T-cell (primary cell): Measurements from ENCODE around the gene AP4S1. TPM values are rescaled to one million over a fixed set of nuclear protein-coding genes. Genes with fewer than 3 reads are reported as not detected.

Source experiments
- ATAC-seq, 4 experiments: fragments of 200-7000 bp in 3 of 4; fragments of 150-1000 bp in 1 of 4; cut with Tn5 transposase; replicated peaks in 1 of 4; 1 replicate in 3 of 4; 2 replicates in 1 of 4; pipeline ENCODE4 v1.10.0; 2021; ENCODE audit warnings: moderate library complexity in 3 of 4, mild to moderate bottlenecking in 2 of 4, moderate number of reproducible peaks in 1 of 4
- CTCF ChIA-PET, 2 donors: fragments of 300-600 bp; sonication (Branson Sonifier 250); formaldehyde crosslinking; loops; one replicate each; lab custom pipeline; 2022; ENCODE audit warnings: antibody characterized with exemption in 2 of 2; lab: Charles Lee
- POLR2A ChIA-PET, 2 donors: fragments of 300-600 bp; sonication (Branson Sonifier 250); formaldehyde crosslinking; loops; one replicate each; lab custom pipeline; 2022; ENCODE audit warnings: antibody characterized with exemption in 2 of 2; lab: Charles Lee
- DNase-seq, 35 experiments: peaks; one replicate each; pipeline versions ENCODE4 v3.0.0 to v3.0.0-alpha.2; 2013 to 2023
- H3K27ac ChIP-seq: one replicate; pipeline ENCODE4 v1.5.1; 2013; ENCODE audit warnings: low read length
- H3K27me3 ChIP-seq, 2 experiments: replicated peaks in 1 of 2; 1 replicate in 1 of 2; 2 replicates in 1 of 2; pipeline versions ENCODE4 v1.6.1 to v1.7.0; 2013; ENCODE audit warnings: low read length in 1 of 2, mixed read lengths in 1 of 2; ENCODE audit not compliant: control insufficient read depth in 2 of 2, insufficient read depth in 2 of 2; ENCODE audit errors: extremely low read depth in 1 of 2
- H3K36me3 ChIP-seq, 2 donors: 1 replicate in 1 of 2; 2 replicates in 1 of 2; pipeline versions ENCODE4 v1.6.1 to v1.7.0; 2013; ENCODE audit warnings: low read length in 1 of 2; ENCODE audit not compliant: control insufficient read depth in 2 of 2, insufficient read depth in 1 of 2; ENCODE audit errors: extremely low read depth in 1 of 2
- H3K4me1 ChIP-seq, 2 experiments: 1 replicate in 1 of 2; 2 replicates in 1 of 2; pipeline versions ENCODE4 v1.6.1 to v1.7.0; 2013; ENCODE audit warnings: low read length in 2 of 2, mixed read lengths in 1 of 2; ENCODE audit not compliant: insufficient read depth in 2 of 2, control insufficient read depth in 1 of 2; ENCODE audit errors: extremely low read depth in 1 of 2
- H3K4me3 ChIP-seq, 2 donors: 1 replicate in 1 of 2; 2 replicates in 1 of 2; pipeline versions ENCODE4 v1.5.1 to v1.7.0; 2013; ENCODE audit warnings: mild to moderate bottlenecking in 2 of 2, low read length in 1 of 2, moderate library complexity in 1 of 2; ENCODE audit not compliant: control insufficient read depth in 1 of 2; ENCODE audit errors: extremely low read depth in 1 of 2
- H3K9me3 ChIP-seq: 2 replicates; pipeline ENCODE4 v1.7.0; 2013
- H3K27ac Mint-ChIP-seq, 2 donors: one replicate each; pipeline ENCODE4 v1.8.0; 2020 to 2021; ENCODE audit warnings: mild to moderate bottlenecking in 2 of 2, mixed read lengths in 2 of 2
- H3K27me3 Mint-ChIP-seq, 2 donors: one replicate each; pipeline ENCODE4 v1.8.0; 2021 to 2022; ENCODE audit warnings: mixed read lengths in 2 of 2
- H3K36me3 Mint-ChIP-seq: one replicate; pipeline ENCODE4 v1.8.0; 2021; ENCODE audit warnings: mixed read lengths
- H3K4me1 Mint-ChIP-seq, 3 donors: one replicate each; pipeline ENCODE4 v1.8.0; 2020 to 2022; ENCODE audit warnings: mixed read lengths in 3 of 3, mild to moderate bottlenecking in 1 of 3
- H3K4me3 Mint-ChIP-seq, 3 donors: one replicate each; pipeline ENCODE4 v1.8.0; 2020 to 2022; ENCODE audit warnings: mild to moderate bottlenecking in 3 of 3, mixed read lengths in 3 of 3, moderate library complexity in 3 of 3
- H3K9me3 Mint-ChIP-seq, 3 donors: one replicate each; pipeline ENCODE4 v1.8.0; 2020 to 2022; ENCODE audit warnings: mixed read lengths in 3 of 3
- WGBS: methylation state at CpG from one replicate; pipeline ENCODE4 v1.1.5; 2013; ENCODE audit warnings: missing lambda C conversion rate; ENCODE audit not compliant: insufficient coverage; 5-methylcytosine and 5-hydroxymethylcytosine counted together
- total RNA-seq, 35 experiments: library from RNA in 6 of 35; stranded (reverse) in 6 of 35; fragments of 120-200 nt in 1 of 35; gene quantifications; one replicate each; pipeline versions ENCODE4 v1.2.1 to v1.2.4 and lab custom pipeline; 2013 to 2026

The AP4S1 gene
- total RNA-seq, 5 donors from 2014 or later (not counting 1 experiment from before 2014, with no cell fraction given) = 12.7 to 16.5 (median 14.7) TPM

DNA sequence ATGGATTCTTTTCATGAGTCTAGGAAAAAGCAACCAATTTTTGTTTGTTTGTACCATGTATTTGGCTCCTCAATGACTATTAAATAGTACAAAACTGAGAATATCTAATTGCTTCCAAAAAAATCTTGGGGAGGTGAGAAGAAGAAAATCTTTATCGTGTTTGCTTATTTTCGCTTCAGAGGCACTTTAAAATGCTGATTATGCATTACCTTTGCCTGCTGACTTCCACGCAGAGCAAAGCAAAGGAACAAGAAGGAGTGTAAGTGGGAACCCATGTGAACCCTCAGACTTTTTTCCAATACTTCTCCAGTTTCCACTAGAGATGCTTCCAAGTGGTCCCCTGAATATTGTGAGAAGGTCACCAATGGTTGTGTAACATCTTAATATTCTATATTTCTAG lies 43.9 kb downstream of the AP4S1 start:
- no peak overlapping the region for H3K4me3 ChIP-seq
- peaks cover 0 to 11% of the 10 kb centered on the region in 2 donors for H3K36me3 ChIP-seq
- no peaks in the 10 kb centered on the region for H3K9me3 Mint-ChIP-seq
- ChIA-PET POLR2A (interaction anchor here in 1 of 2 donors (0.5 kb wide), 1 partner anchor 298 kb away, joined by 5 read pairs; no protein-coding TSS in a partner anchor), CTCF (interaction anchor here in 1 of 2 donors (0.6 kb wide), 1 partner anchor 380 kb away, joined by 3 read pairs; no protein-coding TSS in a partner anchor)
- no peaks in the 10 kb centered on the region for H3K4me1 Mint-ChIP-seq
- no peaks in the 10 kb centered on the region for H3K27me3 ChIP-seq
- no peaks in the 10 kb centered on the region for H3K9me3 ChIP-seq
- ATAC-seq = no peak
- no peak overlapping the region for H3K27ac ChIP-seq
- H3K27me3 Mint-ChIP-seq = no peaks in the 10 kb centered on the region
- H3K36me3 Mint-ChIP-seq = peaks cover 35% of the 10 kb centered on the region
- H3K4me1 ChIP-seq = no peaks in the 10 kb centered on the region
- no peak overlapping the region for H3K4me3 Mint-ChIP-seq
- H3K27ac Mint-ChIP-seq = no peak overlapping the region
- DNase-seq = no peak
- 100% methylated on average over 2 of the region's 3 CpGs for WGBS

DNA sequence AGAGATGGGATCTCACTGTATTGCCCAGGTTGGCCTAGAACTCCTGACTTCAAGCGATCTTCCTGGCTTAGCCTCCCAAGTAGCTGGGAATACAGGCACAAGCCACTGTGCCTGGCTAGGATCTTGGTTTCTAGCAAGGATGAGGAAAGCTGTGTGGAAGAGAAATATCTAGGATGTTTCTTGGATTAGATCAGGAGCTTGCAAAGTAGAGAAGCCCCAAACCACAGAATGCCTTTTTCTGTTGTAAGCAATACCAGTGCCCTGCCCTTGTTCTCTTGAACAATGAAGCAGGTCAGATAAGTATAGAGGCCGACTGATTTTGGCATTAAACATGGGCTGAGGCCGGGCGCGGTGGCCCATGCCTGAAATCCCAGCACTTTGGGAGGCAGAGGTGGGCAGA lies 45.0 kb downstream of the AP4S1 start:
- no peaks in the 10 kb centered on the region for H3K4me1 Mint-ChIP-seq
- Histone ChIP-seq H3K4me3 (no peak overlapping the region), H3K9me3 (no peaks in the 10 kb centered on the region), H3K4me1 (no peaks in the 10 kb centered on the region), H3K27ac (no peak overlapping the region), H3K36me3 (peaks cover 0 to 16% of the 10 kb centered on the region in 2 donors), H3K27me3 (no peaks in the 10 kb centered on the region)
- no peak overlapping the region for H3K4me3 Mint-ChIP-seq
- ChIA-PET CTCF (no interaction called here), POLR2A (no interaction called here)
- H3K27ac Mint-ChIP-seq = no peak overlapping the region
- 100% methylated on average over 1 of the region's 5 CpGs for WGBS
- H3K27me3 Mint-ChIP-seq = no peaks in the 10 kb centered on the region
- peaks cover 41% of the 10 kb centered on the region for H3K36me3 Mint-ChIP-seq
- DNase-seq (no peak), ATAC-seq (no peak)
- peaks cover 3 to 5% (median 5%) of the 10 kb centered on the region in 3 donors for H3K9me3 Mint-ChIP-seq

DNA sequence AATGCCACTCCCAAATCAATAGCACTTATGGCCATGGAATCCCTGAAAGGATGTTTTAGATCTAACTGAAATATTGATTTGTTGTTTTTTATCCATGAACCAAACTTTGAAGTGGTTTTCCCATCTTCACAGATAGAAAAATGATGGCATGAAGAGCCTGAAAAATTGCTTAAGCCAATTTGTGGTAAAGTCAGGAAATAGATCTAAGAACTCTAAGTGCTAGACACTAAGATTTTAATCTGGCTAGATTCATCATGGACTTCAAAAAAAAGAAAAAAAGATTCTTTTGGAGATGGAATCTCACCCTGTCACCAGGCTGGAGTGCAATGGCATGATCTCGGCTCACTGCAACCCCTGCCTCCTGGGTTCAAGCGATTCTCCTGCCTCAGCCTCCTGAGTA lies 45.7 kb downstream of the AP4S1 start:
- DNase-seq (no peak), ATAC-seq (no peak)
- POLR2A ChIA-PET = no interaction called here
- no peak overlapping the region for H3K27ac ChIP-seq
- Mint-ChIP-seq H3K27ac (no peak overlapping the region), H3K9me3 (peaks cover 3 to 5% (median 5%) of the 10 kb centered on the region in 3 donors), H3K36me3 (peaks cover 43% of the 10 kb centered on the region), H3K4me3 (no peak overlapping the region), H3K4me1 (no peaks in the 10 kb centered on the region), H3K27me3 (no peaks in the 10 kb centered on the region)
- H3K9me3 ChIP-seq = no peaks in the 10 kb centered on the region
- no peaks in the 10 kb centered on the region for H3K27me3 ChIP-seq
- WGBS = no CpG with 5 or more reads among the region's 2 CpGs
- H3K36me3 ChIP-seq = peaks cover 0 to 16% of the 10 kb centered on the region in 2 donors
- CTCF ChIA-PET = no interaction called here
- no peaks in the 10 kb centered on the region for H3K4me1 ChIP-seq
- no peak overlapping the region for H3K4me3 ChIP-seq

DNA sequence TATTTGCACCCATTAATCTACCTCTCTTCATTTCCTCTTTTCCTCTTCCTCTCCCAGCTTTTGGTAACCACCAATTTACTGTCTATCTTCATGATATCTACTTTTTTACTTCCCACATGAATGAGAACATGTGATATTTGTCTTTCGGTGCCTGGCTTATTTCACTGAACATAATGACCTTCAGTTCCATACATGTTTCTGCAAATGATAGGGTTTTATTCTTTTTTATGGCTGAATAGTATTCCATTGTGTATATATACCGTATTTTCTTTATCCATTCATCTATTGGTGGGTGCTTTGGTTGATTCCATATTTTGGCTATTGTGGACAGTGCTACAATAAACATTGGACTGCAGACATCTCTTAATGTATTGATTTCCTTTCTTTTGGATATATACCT lies 49.7 kb downstream of the AP4S1 start:
- Mint-ChIP-seq H3K4me3 (no peak overlapping the region), H3K9me3 (peaks cover 3 to 5% (median 5%) of the 10 kb centered on the region in 3 donors), H3K4me1 (no peaks in the 10 kb centered on the region), H3K27me3 (no peaks in the 10 kb centered on the region), H3K36me3 (peaks cover 37% of the 10 kb centered on the region), H3K27ac (no peak overlapping the region)
- ATAC-seq (no peak), DNase-seq (no peak)
- ChIA-PET POLR2A (no interaction called here), CTCF (interaction anchor here in 1 of 2 donors (0.6 kb wide), 1 partner anchor 55 kb away, joined by 3 read pairs; no protein-coding TSS in a partner anchor)
- Histone ChIP-seq H3K4me1 (no peaks in the 10 kb centered on the region), H3K27me3 (no peaks in the 10 kb centered on the region), H3K36me3 (peaks cover 0 to 12% of the 10 kb centered on the region in 2 donors), H3K27ac (no peak overlapping the region), H3K4me3 (no peak overlapping the region), H3K9me3 (no peaks in the 10 kb centered on the region)
- no CpG with 5 or more reads among the region's 2 CpGs for WGBS

DNA sequence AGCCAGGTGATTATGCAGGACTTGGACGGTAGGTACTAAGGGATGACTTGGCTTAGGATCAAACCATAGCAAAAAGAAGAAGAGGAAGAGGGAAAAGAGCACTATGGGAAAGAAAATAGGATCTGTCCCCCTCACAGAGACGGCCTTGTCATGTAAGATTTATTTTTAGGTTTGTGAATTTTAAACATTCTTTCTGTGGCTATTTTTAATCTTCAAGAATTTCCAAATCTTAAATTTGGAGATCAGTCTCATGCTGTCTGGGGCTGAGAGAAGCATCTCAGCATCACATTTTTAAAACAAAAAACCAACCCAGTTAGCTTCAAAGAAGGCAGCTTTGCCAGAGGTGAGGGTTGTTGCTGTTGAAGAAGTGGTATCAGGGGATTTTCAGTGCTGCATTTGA lies 53.3 kb downstream of the AP4S1 start:
- no peak overlapping the region for H3K27ac Mint-ChIP-seq
- no peak overlapping the region for H3K27ac ChIP-seq
- CTCF ChIA-PET = no interaction called here
- POLR2A ChIA-PET = interaction anchor here in 1 of 2 donors (0.6 kb wide), 1 partner anchor 201 kb away, joined by 13 read pairs; no protein-coding TSS in a partner anchor
- no CpG with 5 or more reads among the region's 2 CpGs for WGBS
- no peak overlapping the region for H3K4me3 Mint-ChIP-seq
- H3K4me1 ChIP-seq = no peaks in the 10 kb centered on the region
- H3K4me3 ChIP-seq = no peak overlapping the region
- H3K36me3 ChIP-seq = peaks cover 10 to 12% of the 10 kb centered on the region in 2 donors
- DNase-seq = no peak
- H3K36me3 Mint-ChIP-seq = peaks cover 30% of the 10 kb centered on the region
- no peaks in the 10 kb centered on the region for H3K27me3 Mint-ChIP-seq
- H3K27me3 ChIP-seq = no peaks in the 10 kb centered on the region
- no peaks in the 10 kb centered on the region for H3K4me1 Mint-ChIP-seq
- ATAC-seq = no peak
- H3K9me3 ChIP-seq = no peaks in the 10 kb centered on the region
- peaks cover 3 to 5% (median 5%) of the 10 kb centered on the region in 3 donors for H3K9me3 Mint-ChIP-seq

DNA sequence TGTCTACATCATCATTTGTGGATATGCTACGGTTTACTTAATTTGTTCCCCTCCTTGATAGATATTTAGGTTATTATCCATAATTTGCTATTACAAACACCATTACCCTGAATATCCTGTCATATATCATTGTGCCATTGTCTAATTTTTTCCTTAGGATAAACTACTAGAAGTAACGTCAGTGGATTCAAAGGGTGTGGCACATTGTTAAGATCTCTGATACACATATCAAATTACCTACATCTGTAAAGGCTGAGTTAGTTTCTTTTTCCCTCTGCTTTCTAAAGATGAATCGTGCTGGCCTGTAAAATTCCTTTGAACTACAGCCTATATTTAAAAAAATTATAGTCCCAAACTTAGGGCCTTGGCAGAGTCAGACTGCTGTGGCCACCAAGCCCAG lies 54.6 kb downstream of the AP4S1 start:
- no peak overlapping the region for H3K27ac ChIP-seq
- DNase-seq (no peak), ATAC-seq (no peak)
- H3K27me3 Mint-ChIP-seq = no peaks in the 10 kb centered on the region
- no CpG with 5 or more reads among the region's 3 CpGs for WGBS
- no peaks in the 10 kb centered on the region for H3K9me3 ChIP-seq
- H3K36me3 ChIP-seq = peaks cover 12 to 22% of the 10 kb centered on the region in 2 donors
- H3K27ac Mint-ChIP-seq = no peak overlapping the region
- no peak overlapping the region for H3K4me3 ChIP-seq
- H3K27me3 ChIP-seq = no peaks in the 10 kb centered on the region
- no peak overlapping the region for H3K4me3 Mint-ChIP-seq
- H3K9me3 Mint-ChIP-seq = peaks cover 3% of the 10 kb centered on the region in 3 donors
- H3K4me1 Mint-ChIP-seq = no peaks in the 10 kb centered on the region
- ChIA-PET CTCF (no interaction called here), POLR2A (no interaction called here)
- peaks cover 35% of the 10 kb centered on the region for H3K36me3 Mint-ChIP-seq
- H3K4me1 ChIP-seq = no peaks in the 10 kb centered on the region
